Hepatocyte (in vitro differentiated cells): ENCODE measurements around the gene SUMO4.

Experiments
- CTCF ChIP-seq: fragments of 200-600 bp; sonication (generic); IDR thresholded peaks from 2 replicates; pipeline ENCODE4 v1.5.1; 2016; ENCODE audit warnings: antibody characterized with exemption, mild to moderate bottlenecking; ENCODE audit not compliant: poor library complexity
- EZH2 ChIP-seq: fragments of 200-600 bp; sonication (generic); IDR thresholded peaks from 2 replicates; pipeline ENCODE4 v1.6.1; 2016; ENCODE audit warnings: antibody characterized with exemption, mild to moderate bottlenecking, borderline replicate concordance

GRCh38 chr6:149419696-149420404 is 19.8 kb downstream of the SUMO4 start:
- TF ChIP-seq CTCF = no peak
- TF ChIP-seq EZH2 = no peak
